ENCODE measurements around the gene TRIM72.
A peak's percentile ranks its signal among the peaks of the same experiment; 100 is the strongest.
"Not testable (repeated sequence)": the region's sequence is repeated elsewhere in the genome, so short reads cannot be mapped to it uniquely, and the experiment has no call there.

Gene TRIM72, protein sequence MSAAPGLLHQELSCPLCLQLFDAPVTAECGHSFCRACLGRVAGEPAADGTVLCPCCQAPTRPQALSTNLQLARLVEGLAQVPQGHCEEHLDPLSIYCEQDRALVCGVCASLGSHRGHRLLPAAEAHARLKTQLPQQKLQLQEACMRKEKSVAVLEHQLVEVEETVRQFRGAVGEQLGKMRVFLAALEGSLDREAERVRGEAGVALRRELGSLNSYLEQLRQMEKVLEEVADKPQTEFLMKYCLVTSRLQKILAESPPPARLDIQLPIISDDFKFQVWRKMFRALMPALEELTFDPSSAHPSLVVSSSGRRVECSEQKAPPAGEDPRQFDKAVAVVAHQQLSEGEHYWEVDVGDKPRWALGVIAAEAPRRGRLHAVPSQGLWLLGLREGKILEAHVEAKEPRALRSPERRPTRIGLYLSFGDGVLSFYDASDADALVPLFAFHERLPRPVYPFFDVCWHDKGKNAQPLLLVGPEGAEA

DNA sequence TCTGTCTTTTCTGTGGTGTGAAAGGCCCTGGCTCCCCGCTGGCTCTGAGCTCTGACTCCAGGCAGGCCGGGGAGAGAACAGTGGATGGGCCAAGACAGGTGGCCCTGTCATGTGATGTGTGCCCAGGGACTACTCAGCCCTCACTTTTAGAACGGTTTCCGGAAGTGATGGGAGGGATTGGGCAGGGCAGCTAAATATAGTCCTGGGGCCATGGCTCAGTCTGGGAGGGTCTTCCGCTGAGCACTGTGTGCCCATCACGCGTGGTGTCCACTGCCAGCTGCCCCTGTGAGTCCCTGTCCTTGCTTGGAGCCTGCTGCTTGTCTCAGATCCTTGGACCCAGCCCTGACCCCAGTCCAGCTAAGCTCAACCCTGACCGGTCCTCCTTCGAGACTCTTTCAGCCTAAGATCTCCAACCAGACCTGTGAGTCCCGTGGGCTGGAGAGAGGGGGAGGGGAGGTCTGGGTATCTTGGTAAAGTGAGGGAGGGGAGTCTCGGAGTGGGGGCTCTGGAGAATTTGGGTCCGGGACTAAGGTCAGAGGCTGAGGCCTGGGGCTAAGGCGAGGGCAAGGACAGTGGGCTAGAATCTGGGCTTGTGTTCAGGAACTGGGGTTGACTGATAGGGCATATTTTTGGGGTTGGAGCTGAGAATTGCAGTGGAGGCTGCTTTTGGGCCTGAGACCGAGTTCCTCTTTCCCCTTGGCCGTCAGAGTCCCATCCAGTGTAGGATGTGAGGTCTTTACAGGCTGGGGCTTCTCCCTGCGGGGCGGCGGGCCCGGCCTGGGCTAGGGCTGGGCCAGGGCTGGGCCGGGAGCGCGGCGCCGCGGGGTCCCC, at the start of gene TRIM72:
Gene TRIM72 (plus strand): TSS at position 243 of the 831 bp plus-strand sequence. CDS start 620 bp downstream, outside the sequence.
- DNase-seq (ENCODE audit: low spot score): no peak

DNA sequence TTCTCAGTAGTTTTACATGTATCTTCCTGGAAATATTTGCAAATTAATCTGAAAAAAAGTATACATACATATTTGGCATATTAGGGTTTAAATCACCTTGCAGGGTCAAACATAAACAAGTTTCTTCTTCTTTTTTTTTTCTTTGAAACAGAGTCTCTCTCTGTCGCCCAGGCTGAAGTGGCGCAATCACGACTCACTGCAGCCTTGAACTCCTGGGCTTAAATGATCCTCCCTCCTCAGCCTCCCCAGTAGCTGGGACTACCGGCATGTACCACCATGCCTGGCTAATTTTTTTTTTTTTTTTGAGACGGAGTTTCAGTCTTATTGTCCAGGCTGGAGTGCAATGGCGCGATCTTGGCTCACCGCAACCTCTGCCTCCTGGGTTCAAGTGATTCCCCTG, 46.6 kb upstream of the TRIM72 start:
- DNase-seq (ENCODE audit: low spot score): no peak

DNA sequence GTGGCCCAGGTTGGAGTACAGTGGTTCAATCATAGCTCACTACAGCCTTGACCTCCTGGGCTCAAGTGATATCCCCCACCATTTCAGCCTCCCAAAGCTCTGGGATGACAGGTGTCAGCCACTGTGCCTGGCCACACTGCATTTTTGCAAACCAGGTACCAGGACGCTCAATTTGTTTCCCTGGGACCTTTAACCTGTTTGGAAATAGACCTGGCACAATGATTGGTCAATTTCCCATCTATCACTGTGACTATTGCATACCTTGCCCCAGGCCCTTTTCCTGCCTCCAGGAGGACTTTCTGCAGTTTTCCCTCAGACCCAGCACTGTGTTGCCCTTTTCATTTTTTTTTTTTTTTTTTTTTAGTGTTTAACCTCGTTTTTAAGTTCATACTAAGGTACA, 45.1 kb upstream of the TRIM72 start:
- DNase-seq (ENCODE audit: low spot score): no peak

DNA sequence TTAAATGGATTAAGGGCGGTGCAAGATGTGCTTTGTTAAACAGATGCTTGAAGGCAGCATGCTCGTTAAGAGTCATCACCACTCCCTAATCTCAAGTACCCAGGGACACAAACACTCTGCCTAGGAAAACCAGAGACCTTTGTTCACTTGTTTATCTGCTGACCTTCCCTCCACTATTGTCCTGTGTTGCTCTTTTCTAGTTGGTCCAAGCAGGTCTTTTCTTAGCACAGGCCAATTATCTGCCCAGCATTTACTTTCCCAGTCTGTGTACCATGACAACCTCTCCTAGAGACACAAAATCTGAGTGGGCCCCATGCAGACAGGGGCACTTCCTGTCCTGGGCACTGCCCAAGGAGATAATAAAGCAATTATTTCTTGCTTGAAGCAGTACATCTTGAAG, 43.9 kb upstream of the TRIM72 start:
- DNase-seq (ENCODE audit: low spot score): not testable (repeated sequence)

DNA sequence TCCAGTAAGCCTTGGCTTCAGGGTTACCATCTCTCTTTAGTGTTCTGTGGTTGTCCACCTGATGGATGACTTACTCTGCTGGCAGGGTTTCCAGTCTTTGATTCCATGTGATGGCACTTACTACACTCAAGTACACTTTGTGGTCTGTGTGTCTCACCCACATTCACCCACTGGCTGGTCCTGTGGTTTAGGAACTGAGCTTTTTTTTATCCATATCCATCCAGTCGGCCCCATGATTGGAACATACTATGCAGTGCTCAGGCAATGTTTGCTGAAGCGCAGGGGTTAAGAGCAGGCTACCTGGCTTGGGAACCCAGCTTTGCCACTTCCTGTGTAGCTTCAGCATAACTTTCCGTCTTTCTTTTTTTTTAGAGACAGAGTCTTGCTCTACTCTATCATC, 36.8 kb upstream of the TRIM72 start:
- DNase-seq (ENCODE audit: low spot score): peak; percentile 53

DNA sequence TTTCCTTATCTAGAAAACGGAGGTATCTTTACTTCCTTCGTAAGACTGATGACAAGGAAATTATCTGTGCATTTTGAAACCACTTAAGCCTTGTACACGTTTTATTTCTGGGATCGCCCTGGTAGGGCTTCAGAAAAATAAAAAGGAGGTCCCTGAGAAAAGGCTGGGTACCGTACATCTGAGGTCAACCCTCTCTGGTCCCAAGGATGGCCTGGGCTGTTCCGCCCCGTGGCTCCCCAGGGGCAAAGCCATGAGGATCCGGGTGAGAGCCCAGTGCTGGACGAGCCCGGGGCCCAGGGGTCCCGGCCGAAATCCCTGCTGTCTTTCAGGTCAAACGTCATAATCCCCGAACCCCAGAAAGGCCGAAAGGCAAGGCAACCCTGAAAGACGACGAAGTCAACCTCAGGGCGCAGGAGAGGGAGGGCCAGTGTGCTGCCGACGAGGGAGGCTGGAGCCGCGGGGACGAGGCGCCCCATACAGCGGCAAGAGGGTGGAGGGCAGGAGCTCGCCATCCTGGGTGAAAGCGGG, 34.6 kb upstream of the TRIM72 start:
- no peak for DNase-seq (ENCODE audit: low spot score)

DNA sequence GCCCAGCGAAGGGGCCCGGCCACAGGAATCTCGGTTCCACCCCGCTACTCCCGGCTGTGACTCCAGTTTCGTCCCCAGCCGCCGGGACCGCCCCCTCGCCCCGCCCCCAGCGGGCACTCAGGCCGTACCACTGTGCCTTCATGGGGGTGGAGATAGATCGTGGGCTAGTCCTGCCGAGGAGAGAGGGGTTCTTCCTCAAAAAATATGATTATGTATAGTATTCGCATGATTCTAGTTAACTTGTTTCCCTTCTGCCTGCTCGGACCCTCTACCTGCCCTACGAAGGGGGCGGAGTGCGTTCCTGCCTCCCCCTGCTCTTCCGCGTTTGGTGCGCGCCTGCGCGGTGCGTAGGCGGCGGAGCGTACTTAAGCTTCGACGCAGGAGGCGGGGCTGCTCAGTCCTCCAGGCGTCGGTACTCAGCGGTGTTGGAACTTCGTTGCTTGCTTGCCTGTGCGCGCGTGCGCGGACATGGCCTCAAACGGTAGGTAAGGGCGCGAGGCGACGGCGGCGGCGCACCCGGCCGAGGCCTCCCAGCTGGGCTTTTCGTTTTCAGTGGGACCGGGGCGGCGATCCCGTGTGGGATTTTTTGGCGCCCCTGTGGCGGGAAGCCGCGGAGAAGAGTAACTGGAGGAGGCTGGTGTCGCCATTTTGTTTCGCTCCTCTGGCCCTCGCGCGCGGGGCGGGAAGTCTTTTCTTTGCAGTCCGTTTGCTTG, 34.0 kb upstream of the TRIM72 start, which contains the start of gene FUS:
Gene FUS (plus strand): TSS at position 393 of the 713 bp plus-strand sequence. CDS start 76 bp downstream, at position 469.
- peak; percentile 93 for DNase-seq (ENCODE audit: low spot score)

DNA sequence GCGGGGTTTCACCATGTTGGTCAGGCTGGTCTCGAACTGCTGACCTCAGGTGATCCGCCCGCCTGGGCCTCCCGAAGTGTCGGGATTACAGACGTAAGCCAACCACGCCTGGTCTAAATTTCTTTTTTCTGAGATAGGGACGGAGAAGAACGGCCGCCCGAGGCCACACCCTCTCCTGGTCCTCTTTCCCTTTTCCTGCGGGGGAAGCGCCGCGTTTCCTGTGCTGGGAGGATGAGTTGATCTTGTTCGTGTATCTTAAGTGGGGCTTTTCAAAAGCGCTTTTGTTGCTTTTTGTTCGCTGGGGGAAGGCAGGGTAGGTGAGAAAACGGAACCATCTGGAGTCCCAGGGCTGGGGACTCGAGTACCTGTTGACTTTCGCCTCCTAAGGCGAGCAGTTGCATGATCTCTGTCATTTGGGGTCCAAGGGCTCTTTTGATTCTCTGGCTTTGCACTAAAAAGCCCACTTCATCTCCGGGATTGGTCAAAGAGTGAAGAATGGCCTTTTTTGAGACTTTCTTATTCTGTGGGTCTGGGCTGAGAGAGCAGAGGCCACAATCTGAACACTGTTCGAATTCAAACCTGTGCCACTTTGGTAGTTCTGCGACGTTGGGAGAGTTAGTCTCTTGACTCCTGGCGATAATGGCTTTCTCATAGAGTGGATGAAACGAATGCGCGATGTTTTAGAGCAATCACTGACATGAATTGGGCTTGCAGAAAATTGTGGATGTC, 32.7 kb upstream of the TRIM72 start:
- DNase-seq (ENCODE audit: low spot score): peak; percentile 15

DNA sequence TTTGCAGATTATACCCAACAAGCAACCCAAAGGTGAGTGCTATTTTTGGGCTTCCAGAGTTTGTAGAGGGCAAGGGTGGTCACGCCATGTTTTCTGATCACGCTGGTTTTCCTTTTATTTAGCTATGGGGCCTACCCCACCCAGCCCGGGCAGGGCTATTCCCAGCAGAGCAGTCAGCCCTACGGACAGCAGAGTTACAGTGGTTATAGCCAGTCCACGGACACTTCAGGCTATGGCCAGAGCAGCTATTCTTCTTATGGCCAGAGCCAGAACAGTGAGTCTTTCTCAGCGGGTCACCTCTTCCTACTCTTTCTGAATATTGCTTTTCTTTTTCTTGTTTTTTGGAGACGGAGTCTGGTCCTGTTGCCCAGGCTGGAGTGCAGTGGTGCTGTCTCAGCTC, 31.5 kb upstream of the TRIM72 start:
- no peak for DNase-seq (ENCODE audit: low spot score)

DNA sequence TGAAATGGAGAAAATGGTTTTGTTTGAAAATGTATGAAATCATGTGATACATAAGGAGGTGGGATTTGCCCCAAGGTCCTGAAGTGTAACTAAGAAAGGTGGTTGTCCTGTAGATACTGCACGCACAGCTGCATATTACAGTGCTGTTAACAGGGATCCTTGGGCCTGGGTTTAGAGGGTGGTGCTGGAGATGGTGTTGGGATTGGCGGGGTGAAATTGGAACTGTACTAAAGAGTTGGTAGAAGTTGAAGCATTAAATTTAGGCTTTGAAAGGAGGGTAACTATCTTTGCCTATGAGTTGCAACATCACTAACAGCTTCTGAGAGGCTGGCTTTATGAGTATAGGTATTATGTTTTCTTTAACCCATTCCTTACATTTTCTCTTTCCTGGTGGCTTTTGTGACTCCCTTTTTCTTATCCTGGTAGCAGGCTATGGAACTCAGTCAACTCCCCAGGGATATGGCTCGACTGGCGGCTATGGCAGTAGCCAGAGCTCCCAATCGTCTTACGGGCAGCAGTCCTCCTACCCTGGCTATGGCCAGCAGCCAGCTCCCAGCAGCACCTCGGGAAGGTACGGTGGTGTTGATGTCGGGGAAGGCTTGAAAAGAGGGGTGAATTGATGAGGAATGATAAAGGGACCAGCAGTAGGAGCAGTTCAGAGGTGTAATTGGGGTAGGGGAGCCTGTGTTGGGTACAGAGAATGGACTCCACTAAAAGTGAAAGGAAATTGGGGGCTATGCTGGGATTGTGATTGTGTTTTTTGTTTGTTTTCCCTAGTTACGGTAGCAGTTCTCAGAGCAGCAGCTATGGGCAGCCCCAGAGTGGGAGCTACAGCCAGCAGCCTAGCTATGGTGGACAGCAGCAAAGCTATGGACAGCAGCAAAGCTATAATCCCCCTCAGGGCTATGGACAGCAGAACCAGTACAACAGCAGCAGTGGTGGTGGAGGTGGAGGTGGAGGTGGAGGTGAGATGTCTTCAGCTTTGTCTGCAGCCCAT, 30.2 kb upstream of the TRIM72 start:
- no peak for DNase-seq (ENCODE audit: low spot score)

DNA sequence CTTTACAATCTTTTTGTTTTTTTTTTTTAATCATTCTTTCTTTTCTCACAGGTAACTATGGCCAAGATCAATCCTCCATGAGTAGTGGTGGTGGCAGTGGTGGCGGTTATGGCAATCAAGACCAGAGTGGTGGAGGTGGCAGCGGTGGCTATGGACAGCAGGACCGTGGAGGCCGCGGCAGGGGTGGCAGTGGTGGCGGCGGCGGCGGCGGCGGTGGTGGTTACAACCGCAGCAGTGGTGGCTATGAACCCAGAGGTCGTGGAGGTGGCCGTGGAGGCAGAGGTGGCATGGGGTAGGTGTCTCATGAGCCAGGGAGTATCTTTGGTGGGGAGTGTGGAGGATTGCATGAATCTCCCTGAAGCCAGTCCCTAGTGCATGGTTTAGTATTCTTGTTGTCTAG, 29.0 kb upstream of the TRIM72 start:
- DNase-seq (ENCODE audit: low spot score): no peak

DNA sequence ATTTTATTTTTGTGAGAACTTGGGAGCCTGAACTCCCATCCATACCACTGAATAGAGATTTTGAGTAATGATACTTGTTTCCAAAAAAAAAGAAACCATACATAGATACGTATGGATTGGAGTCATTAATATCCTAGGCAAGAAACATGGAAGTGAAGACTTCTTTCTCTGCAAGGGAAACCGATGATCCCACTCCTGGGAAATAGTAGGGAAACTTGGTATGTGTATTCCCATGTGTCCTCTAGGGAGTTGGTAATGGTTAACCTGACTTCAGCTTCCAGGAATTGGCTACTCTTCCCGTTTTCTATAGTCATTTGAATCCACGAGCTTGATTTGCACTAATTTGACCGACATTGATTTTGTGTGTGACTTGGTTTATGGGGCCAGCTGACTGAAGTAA, 28.6 kb upstream of the TRIM72 start:
- no peak for DNase-seq (ENCODE audit: low spot score)

DNA sequence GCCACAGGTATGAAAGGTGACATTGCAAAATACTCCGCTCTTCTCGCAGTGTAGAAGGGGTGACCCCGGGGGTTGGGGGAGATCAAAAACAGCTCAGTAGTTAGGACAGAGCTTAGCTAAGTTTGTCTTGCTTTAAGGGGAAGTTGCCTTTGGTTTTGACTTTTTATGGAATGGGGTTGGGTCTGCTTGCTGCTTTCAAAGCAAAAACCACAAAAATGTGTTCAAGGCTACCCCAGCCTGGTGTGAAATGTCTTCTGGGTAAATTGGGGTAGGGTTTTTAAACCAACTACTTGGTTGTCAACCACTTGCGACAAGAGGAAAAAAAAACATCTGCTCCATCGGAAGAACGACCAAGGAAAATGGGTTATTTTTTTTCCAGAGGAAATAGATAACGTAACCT, 27.7 kb upstream of the TRIM72 start:
- DNase-seq (ENCODE audit: low spot score): no peak

DNA sequence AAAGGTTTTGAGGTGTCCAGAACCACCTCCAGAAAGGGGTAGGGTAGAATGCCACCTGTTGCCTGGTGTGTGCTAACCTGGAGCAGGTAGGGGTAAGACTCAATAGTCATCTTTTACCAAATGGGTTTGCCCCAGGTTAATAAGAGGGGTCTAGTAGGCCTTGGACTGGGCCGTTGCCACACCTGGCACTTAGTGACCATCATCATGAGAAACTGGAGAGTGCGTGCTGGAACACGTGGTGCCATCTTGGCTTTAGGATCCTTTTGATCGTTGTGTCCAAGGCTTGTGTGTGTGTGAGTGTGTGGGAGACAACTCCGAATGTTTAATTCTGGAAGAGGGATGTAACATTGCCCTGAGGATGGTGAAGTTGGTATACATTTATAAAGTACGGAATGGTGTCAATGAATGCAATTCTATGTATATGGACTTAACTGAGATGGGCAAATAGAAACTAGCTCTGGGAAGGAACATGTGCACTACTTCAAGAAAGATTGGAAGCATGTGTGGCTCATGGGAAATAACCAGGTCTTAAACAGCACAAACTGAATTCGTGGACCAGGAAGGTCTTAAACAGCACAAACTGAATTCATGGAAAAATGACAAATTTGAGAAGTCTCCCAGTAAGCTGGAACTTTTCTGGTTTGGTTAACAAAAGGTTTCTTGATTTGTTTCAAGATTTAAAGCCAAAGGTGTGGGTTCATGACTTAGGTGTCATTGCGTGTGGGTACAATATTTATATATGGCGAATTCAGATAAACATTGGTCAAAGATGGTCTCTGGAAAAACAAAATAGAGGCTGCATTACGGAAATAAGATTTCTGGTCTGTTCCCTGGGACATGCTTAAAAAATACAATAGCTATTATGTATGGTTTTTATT, 26.8 kb upstream of the TRIM72 start:
- no peak for DNase-seq (ENCODE audit: low spot score)

DNA sequence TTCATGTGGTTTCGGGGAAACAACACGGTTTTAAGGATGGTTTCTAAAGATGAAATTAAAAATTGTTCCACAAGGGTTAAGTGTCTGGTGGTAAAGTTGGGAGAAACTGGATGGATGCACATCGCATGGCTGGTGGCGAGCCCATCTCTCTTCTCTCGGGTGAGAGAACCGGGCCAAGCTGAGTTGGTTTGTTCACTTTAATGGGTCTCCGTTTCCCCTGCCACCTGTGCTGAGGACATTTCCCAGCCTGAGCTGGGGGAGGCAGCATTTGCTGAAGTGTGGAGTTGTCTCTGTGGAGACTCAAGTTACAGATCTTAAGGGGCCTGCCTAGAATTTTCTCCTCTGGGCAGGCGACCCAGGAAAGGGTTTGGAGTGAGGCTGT, 26.1 kb upstream of the TRIM72 start:
- no peak for DNase-seq (ENCODE audit: low spot score)

DNA sequence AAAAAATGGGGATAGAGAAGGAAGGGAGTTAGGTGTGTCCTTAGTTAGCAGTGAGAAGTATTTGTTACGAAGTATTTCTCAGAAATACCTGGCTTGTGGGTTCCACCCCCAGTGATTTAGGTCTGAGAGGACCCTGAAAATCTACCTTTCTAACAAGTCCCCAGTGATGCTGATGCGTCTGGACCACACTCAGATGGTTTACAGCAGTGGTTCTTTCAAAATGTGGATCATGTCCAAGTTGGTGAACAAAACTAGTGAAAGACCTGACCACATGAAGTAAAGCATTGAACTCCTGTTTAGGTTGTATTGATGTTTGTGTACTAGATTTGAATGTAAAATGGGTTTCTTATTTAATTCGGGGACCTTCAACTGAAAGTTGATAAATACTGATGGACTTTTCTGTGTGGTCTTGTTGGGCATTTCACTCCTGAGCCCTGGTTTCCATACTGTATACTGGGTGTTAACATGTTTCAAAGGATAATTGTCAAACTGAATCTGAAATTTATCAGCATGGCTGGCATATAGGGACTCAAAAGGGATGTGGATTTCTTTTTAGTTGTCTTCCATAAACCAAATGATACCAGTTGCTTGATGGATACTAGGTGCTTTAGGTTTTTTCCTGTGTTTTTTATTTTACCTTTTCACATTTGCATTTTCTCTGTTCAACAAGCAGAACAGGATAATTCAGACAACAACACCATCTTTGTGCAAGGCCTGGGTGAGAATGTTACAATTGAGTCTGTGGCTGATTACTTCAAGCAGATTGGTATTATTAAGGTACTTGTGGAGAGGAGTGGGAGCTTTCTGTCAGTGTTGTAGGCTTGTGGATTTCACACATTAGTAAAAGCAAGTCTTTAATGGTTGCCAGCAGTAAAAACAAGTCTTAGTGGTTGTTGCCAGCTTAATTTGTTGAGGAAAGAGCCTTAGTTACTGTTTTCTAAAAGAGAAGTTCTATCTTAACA, 25.2 kb upstream of the TRIM72 start:
- no peak for DNase-seq (ENCODE audit: low spot score)

DNA sequence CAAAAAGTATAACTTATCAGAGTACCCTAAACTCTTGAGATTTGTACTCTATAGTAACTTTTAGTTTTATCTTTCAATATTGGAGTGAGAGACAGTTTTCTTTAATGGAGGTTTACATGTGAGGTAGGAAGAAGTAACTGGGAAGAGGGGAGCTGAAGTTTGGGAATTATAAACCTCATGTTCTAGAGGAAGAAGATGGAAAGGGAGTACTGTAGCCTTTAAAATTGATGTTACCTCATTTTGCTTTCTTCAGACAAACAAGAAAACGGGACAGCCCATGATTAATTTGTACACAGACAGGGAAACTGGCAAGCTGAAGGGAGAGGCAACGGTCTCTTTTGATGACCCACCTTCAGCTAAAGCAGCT, 24.5 kb upstream of the TRIM72 start:
- no peak for DNase-seq (ENCODE audit: low spot score)

DNA sequence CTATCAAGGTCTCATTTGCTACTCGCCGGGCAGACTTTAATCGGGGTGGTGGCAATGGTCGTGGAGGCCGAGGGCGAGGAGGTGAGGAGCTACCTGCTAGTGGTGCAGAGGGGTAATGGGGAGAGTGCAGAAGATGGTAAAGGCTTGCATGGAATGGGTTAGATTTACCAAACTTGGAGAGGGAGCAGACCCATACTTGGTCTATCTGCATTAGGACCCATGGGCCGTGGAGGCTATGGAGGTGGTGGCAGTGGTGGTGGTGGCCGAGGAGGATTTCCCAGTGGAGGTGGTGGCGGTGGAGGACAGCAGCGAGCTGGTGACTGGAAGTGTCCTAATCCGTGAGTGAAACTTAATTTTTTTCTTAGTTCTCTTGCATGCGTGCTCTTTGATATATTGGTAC, 23.9 kb upstream of the TRIM72 start:
- no peak for DNase-seq (ENCODE audit: low spot score)

Data from CD4-positive, alpha-beta T cell treated with Interleukin-2 at 100 ng/mL for 4 hours (primary cell).